Suprapubic skin (tissue), 4 donors: ENCODE results near the gene OR2L5. TPM values are rescaled to one million over a fixed set of nuclear protein-coding genes. Genes with fewer than 3 reads are reported as not detected.

ENCODE experiments used
- DNase-seq, 2 donors: peaks; one replicate each; pipeline ENCODE4 v3.0.0-alpha.2; 2019; ENCODE audit warnings: low spot score in 2 of 2
- H3K27ac ChIP-seq: fragments of 200-600 bp; sonication (generic); one replicate; pipeline ENCODE4 v1.5.1; 2019
- H3K27me3 ChIP-seq: fragments of 200-600 bp; sonication (generic); one replicate; pipeline ENCODE4 v1.5.1; 2019
- H3K36me3 ChIP-seq: fragments of 200-600 bp; sonication (generic); one replicate; pipeline ENCODE4 v1.5.1; 2019
- H3K4me1 ChIP-seq: fragments of 200-600 bp; sonication (generic); one replicate; pipeline ENCODE4 v1.5.1; 2019
- H3K4me3 ChIP-seq: fragments of 200-600 bp; sonication (generic); one replicate; pipeline ENCODE4 v1.5.1; 2019; ENCODE audit warnings: mild to moderate bottlenecking
- H3K9me3 ChIP-seq: fragments of 200-600 bp; sonication (generic); one replicate; pipeline ENCODE4 v1.5.1; 2019
- CTCF ChIP-seq, 2 donors: fragments of 200-600 bp in 1 of 2; fragments of 450-650 bp in 1 of 2; sonication (generic) in 1 of 2; IDR thresholded peaks; one replicate each; pipeline ENCODE4 v1.5.1; 2016 to 2019; ENCODE audit warnings: antibody characterized with exemption in 2 of 2, mild to moderate bottlenecking in 1 of 2, moderate library complexity in 1 of 2
- EP300 ChIP-seq: sonication (generic); formaldehyde crosslinking; IDR thresholded peaks from one replicate; pipeline ENCODE4 v1.6.1; 2017; ENCODE audit warnings: antibody characterized with exemption
- POLR2A ChIP-seq, 2 donors: fragments of 450-650 bp; IDR thresholded peaks; one replicate each; pipeline ENCODE4 v1.6.1; 2017; ENCODE audit warnings: antibody characterized with exemption in 2 of 2, mild to moderate bottlenecking in 2 of 2, moderate library complexity in 2 of 2
- POLR2AphosphoS5 ChIP-seq, 3 donors: sonication (generic); formaldehyde crosslinking; IDR thresholded peaks; one replicate each; pipeline ENCODE4 v1.6.1; 2017; ENCODE audit warnings: antibody characterized with exemption in 3 of 3
- WGBS: methylation state at CpG from one replicate; pipeline ENCODE4 v1.1.5; 2018; 5-methylcytosine and 5-hydroxymethylcytosine counted together
- total RNA-seq, 4 donors: library from RNA; depleted of rRNA; stranded (reverse); fragments of >200 nt; gene quantifications; one replicate each; pipeline ENCODE4 v1.1.0, GENCODE V29; 2016

OR2L5 gene
- total RNA-seq, 4 donors from 2014 or later: not detected

GRCh38 chr1:248000169-248000568, 13.3 kb upstream of the OR2L5 start:
- DNase-seq: no peak
- no peak overlapping the region for H3K27ac ChIP-seq
- H3K27me3 ChIP-seq: no peaks in the 10 kb centered on the region
- H3K4me3 ChIP-seq: no peak overlapping the region
- WGBS: 80% methylated on average over 1 of the region's 1 CpG
- no peaks in the 10 kb centered on the region for H3K36me3 ChIP-seq
- TF ChIP-seq CTCF (IDR thresholded peaks at IDR 0.05) (no peak), POLR2AphosphoS5 (IDR thresholded peaks at IDR 0.05) (no peak), EP300 (no peak), POLR2A (IDR thresholded peaks at IDR 0.05) (no peak)
- H3K9me3 ChIP-seq: peaks cover 4% of the 10 kb centered on the region
- H3K4me1 ChIP-seq: no peaks in the 10 kb centered on the region

- Histone ChIP-seq H3K9me3 (peaks cover 17% of the 10 kb centered on the region), H3K4me3 (no peak overlapping the region), H3K27ac (no peak overlapping the region), H3K36me3 (no peaks in the 10 kb centered on the region), H3K4me1 (no peaks in the 10 kb centered on the region), H3K27me3 (no peaks in the 10 kb centered on the region)
- 58% methylated on average over 1 of the region's 1 CpG for WGBS
- DNase-seq: no peak
- TF ChIP-seq EP300 (no peak), POLR2A (IDR thresholded peaks at IDR 0.05) (no peak), POLR2AphosphoS5 (IDR thresholded peaks at IDR 0.05) (no peak), CTCF (IDR thresholded peaks at IDR 0.05) (no peak)
Observed at GRCh38 chr1:248007778-248008177, 5.7 kb upstream of the OR2L5 start.

DNA sequence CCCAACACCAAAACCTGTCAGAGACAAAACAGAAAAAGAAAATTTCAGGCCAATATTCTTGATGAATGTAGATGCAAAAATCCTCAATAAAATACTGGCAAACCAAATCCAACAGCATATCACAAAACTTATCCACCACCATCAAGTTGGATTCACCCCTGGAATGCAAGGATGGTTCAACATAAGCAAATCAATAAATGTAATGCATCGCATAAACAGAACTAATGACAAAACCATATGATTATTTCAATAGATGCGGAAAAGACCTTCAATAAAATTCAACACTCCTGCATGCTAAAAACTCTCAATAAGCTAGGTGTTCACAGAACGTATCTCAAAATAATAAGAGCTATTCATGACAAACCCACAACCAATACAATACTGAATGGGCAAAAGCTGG, 3.8 kb upstream of the OR2L5 start:
- H3K27ac ChIP-seq: no peak overlapping the region
- peaks cover 13% of the 10 kb centered on the region for H3K9me3 ChIP-seq
- H3K27me3 ChIP-seq: no peaks in the 10 kb centered on the region
- DNase-seq: no peak
- H3K36me3 ChIP-seq: no peaks in the 10 kb centered on the region
- no peak overlapping the region for H3K4me3 ChIP-seq
- H3K4me1 ChIP-seq: no peaks in the 10 kb centered on the region
- 79% methylated on average over 3 of the region's 3 CpGs for WGBS
- TF ChIP-seq POLR2A (IDR thresholded peaks at IDR 0.05) (no peak), CTCF (IDR thresholded peaks at IDR 0.05) (no peak), POLR2AphosphoS5 (IDR thresholded peaks at IDR 0.05) (no peak), EP300 (no peak)

- TF ChIP-seq POLR2AphosphoS5 (IDR thresholded peaks at IDR 0.05) (no peak), POLR2A (IDR thresholded peaks at IDR 0.05) (no peak), EP300 (no peak), CTCF (IDR thresholded peaks at IDR 0.05) (no peak)
- no peaks in the 10 kb centered on the region for H3K9me3 ChIP-seq
- no peak overlapping the region for H3K27ac ChIP-seq
- H3K4me1 ChIP-seq: no peaks in the 10 kb centered on the region
- H3K27me3 ChIP-seq: no peaks in the 10 kb centered on the region
- no peak for DNase-seq
- 72% methylated on average over 1 of the region's 1 CpG for WGBS
- no peak overlapping the region for H3K4me3 ChIP-seq
- H3K36me3 ChIP-seq: no peaks in the 10 kb centered on the region
Observed at GRCh38 chr1:248015803-248016202, 2.3 kb downstream of the OR2L5 start.

DNA sequence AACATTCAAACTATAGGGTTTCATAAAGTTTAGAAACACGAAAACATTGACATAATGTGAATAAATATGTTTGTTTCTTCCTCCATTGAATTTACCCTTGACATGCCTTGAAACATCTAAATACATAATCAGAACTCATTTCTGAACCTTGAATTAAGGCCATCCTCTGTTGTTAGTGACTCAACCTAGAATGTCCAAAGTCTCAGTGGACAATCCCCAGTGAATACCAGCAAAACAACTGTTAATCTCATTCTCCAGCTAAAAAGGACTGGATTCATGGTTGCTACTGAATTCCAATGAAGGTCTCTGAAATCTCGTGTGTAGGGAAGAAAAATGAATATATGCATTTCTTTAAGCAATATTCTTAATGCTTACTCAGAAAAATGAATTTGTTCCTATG, 16.3 kb downstream of the OR2L5 start, which contains the start of gene OR2L2:
TSS of gene OR2L2 (plus strand) at position 301 of the 400 bp plus-strand sequence. CDS start 8,198 bp downstream, outside the sequence.
- Histone ChIP-seq H3K4me3 (no peak within 1 kb of the TSS), H3K27ac (no peak within 1 kb of the TSS), H3K9me3 (peaks cover 15% of the 10 kb centered on the region), H3K27me3 (no peaks in the 10 kb centered on the region), H3K4me1 (no peaks in the 10 kb centered on the region), H3K36me3 (no peaks in the 10 kb centered on the region)
- 56% methylated on average over 2 of the region's 2 CpGs for WGBS
- TF ChIP-seq POLR2AphosphoS5 (IDR thresholded peaks at IDR 0.05) (no peak), CTCF (IDR thresholded peaks at IDR 0.05) (no peak), EP300 (no peak), POLR2A (IDR thresholded peaks at IDR 0.05) (no peak)
- DNase-seq: no peak
